ENCODE results near the gene PEX11G. TPM values are rescaled to one million over a fixed set of nuclear protein-coding genes. Genes with fewer than 3 reads are reported as not detected.

The PEX11G gene
- total and polyA plus RNA-seq, 10 of the 15 experiments (the other 5 are each of a cell fraction or from before 2014, with no cell fraction given): 0.05 to 1.8 (median 0.73) TPM; not detected in 1

DNA sequence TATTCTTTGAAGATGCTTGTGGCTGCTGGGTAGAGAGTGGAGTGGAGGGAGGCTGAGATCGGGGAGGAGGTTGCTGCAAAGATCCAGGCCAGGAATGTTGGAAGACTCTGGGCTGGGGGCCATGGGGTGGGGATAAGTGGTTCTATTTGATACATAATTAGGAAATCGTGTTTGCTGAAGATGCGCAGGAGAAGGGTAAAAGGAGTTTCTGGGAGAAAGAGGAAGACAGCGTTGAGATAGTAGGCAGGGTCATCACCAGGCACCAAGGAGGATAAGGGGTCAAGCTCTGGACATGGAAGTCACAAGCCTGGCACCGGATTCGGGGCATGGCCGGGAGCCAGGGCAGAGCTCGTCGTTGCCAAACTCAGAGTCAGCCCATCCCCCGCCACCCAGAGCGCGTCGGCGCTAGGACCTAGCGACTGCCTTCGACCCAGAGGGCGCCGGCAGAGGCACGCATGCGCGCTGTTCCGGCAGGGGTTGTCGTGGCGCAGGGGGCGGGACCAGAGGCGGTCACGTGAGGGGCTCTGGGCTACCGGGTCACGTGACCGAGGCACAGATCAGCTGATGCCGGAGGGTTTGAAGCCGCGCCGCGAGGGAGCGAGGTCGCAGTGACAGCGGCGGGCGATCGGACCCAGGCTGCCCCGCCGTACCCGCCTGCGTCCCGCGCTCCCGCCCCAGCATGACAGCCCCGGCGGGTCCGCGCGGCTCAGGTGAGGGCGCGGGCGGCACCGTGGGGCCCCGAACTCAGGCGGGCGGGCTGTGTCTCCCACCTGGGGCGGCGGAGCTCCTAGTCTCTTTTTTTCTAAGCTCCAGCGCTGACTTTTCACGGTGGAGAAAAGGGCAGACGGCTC is 33.5 kb upstream of the PEX11G start, which contains the start of gene MCOLN1 (continued):
- TF ChIP-seq POLR2A (IDR thresholded peaks at IDR 0.05; ENCODE audit: low read depth, low read length) (peak; percentile 85), SUPT20H (IDR thresholded peaks at IDR 0.05; ENCODE audit: borderline replicate concordance, control insufficient read depth, low read depth, low read length) (no peak), KDM1A (IDR thresholded peaks at IDR 0.05; ENCODE audit: borderline replicate concordance) (no peak), ZNF622 (IDR thresholded peaks at IDR 0.05) (no peak), JUND (IDR thresholded peaks at IDR 0.05; ENCODE audit: low read depth, low read length) (no peak), CBX5 (IDR thresholded peaks at IDR 0.05; ENCODE audit: low read depth) (no peak), CHD4 (IDR thresholded peaks at IDR 0.05) (no peak)
- TF ChIP-seq, protein P1, sequence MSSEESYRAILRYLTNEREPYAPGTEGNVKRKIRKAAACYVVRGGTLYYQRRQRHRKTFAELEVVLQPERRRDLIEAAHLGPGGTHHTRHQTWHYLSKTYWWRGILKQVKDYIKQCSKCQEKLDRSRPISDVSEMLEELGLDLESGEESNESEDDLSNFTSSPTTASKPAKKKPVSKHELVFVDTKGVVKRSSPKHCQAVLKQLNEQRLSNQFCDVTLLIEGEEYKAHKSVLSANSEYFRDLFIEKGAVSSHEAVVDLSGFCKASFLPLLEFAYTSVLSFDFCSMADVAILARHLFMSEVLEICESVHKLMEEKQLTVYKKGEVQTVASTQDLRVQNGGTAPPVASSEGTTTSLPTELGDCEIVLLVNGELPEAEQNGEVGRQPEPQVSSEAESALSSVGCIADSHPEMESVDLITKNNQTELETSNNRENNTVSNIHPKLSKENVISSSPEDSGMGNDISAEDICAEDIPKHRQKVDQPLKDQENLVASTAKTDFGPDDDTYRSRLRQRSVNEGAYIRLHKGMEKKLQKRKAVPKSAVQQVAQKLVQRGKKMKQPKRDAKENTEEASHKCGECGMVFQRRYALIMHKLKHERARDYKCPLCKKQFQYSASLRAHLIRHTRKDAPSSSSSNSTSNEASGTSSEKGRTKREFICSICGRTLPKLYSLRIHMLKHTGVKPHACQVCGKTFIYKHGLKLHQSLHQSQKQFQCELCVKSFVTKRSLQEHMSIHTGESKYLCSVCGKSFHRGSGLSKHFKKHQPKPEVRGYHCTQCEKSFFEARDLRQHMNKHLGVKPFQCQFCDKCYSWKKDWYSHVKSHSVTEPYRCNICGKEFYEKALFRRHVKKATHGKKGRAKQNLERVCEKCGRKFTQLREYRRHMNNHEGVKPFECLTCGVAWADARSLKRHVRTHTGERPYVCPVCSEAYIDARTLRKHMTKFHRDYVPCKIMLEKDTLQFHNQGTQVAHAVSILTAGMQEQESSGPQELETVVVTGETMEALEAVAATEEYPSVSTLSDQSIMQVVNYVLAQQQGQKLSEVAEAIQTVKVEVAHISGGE (CRISPR knock-in tag; IDR thresholded peaks at IDR 0.05): peak; percentile 77
- TF ChIP-seq, protein P2, sequence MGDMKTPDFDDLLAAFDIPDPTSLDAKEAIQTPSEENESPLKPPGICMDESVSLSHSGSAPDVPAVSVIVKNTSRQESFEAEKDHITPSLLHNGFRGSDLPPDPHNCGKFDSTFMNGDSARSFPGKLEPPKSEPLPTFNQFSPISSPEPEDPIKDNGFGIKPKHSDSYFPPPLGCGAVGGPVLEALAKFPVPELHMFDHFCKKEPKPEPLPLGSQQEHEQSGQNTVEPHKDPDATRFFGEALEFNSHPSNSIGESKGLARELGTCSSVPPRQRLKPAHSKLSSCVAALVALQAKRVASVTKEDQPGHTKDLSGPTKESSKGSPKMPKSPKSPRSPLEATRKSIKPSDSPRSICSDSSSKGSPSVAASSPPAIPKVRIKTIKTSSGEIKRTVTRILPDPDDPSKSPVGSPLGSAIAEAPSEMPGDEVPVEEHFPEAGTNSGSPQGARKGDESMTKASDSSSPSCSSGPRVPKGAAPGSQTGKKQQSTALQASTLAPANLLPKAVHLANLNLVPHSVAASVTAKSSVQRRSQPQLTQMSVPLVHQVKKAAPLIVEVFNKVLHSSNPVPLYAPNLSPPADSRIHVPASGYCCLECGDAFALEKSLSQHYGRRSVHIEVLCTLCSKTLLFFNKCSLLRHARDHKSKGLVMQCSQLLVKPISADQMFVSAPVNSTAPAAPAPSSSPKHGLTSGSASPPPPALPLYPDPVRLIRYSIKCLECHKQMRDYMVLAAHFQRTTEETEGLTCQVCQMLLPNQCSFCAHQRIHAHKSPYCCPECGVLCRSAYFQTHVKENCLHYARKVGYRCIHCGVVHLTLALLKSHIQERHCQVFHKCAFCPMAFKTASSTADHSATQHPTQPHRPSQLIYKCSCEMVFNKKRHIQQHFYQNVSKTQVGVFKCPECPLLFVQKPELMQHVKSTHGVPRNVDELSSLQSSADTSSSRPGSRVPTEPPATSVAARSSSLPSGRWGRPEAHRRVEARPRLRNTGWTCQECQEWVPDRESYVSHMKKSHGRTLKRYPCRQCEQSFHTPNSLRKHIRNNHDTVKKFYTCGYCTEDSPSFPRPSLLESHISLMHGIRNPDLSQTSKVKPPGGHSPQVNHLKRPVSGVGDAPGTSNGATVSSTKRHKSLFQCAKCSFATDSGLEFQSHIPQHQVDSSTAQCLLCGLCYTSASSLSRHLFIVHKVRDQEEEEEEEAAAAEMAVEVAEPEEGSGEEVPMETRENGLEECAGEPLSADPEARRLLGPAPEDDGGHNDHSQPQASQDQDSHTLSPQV (IDR thresholded peaks at IDR 0.05): peak; percentile 65; the same call in 1 of the 2 replicates
- TF ChIP-seq, protein P3, sequence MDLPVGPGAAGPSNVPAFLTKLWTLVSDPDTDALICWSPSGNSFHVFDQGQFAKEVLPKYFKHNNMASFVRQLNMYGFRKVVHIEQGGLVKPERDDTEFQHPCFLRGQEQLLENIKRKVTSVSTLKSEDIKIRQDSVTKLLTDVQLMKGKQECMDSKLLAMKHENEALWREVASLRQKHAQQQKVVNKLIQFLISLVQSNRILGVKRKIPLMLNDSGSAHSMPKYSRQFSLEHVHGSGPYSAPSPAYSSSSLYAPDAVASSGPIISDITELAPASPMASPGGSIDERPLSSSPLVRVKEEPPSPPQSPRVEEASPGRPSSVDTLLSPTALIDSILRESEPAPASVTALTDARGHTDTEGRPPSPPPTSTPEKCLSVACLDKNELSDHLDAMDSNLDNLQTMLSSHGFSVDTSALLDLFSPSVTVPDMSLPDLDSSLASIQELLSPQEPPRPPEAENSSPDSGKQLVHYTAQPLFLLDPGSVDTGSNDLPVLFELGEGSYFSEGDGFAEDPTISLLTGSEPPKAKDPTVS (IDR thresholded peaks at IDR 0.05; ENCODE audit: low read depth, low read length): no peak
- TF ChIP-seq, protein P4, sequence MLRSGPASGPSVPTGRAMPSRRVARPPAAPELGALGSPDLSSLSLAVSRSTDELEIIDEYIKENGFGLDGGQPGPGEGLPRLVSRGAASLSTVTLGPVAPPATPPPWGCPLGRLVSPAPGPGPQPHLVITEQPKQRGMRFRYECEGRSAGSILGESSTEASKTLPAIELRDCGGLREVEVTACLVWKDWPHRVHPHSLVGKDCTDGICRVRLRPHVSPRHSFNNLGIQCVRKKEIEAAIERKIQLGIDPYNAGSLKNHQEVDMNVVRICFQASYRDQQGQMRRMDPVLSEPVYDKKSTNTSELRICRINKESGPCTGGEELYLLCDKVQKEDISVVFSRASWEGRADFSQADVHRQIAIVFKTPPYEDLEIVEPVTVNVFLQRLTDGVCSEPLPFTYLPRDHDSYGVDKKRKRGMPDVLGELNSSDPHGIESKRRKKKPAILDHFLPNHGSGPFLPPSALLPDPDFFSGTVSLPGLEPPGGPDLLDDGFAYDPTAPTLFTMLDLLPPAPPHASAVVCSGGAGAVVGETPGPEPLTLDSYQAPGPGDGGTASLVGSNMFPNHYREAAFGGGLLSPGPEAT (IDR thresholded peaks at IDR 0.05; ENCODE audit: low read depth): peak; percentile 98
- TF ChIP-seq, protein P5, sequence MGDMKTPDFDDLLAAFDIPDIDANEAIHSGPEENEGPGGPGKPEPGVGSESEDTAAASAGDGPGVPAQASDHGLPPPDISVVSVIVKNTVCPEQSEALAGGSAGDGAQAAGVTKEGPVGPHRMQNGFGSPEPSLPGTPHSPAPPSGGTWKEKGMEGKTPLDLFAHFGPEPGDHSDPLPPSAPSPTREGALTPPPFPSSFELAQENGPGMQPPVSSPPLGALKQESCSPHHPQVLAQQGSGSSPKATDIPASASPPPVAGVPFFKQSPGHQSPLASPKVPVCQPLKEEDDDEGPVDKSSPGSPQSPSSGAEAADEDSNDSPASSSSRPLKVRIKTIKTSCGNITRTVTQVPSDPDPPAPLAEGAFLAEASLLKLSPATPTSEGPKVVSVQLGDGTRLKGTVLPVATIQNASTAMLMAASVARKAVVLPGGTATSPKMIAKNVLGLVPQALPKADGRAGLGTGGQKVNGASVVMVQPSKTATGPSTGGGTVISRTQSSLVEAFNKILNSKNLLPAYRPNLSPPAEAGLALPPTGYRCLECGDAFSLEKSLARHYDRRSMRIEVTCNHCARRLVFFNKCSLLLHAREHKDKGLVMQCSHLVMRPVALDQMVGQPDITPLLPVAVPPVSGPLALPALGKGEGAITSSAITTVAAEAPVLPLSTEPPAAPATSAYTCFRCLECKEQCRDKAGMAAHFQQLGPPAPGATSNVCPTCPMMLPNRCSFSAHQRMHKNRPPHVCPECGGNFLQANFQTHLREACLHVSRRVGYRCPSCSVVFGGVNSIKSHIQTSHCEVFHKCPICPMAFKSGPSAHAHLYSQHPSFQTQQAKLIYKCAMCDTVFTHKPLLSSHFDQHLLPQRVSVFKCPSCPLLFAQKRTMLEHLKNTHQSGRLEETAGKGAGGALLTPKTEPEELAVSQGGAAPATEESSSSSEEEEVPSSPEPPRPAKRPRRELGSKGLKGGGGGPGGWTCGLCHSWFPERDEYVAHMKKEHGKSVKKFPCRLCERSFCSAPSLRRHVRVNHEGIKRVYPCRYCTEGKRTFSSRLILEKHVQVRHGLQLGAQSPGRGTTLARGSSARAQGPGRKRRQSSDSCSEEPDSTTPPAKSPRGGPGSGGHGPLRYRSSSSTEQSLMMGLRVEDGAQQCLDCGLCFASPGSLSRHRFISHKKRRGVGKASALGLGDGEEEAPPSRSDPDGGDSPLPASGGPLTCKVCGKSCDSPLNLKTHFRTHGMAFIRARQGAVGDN (IDR thresholded peaks at IDR 0.05): peak; percentile 81

All from GM12878 (cell line).